VCaP (cell line): ENCODE measurements around the gene SYT1.
A peak's percentile ranks its signal among the peaks of the same experiment; 100 is the strongest.
"Not testable (repeated sequence)": the region's sequence is repeated elsewhere in the genome, so short reads cannot be mapped to it uniquely, and the experiment has no call there.

Source experiments
- H3K27ac ChIP-seq: fragments of 450-650 bp; 2 replicates; pipeline ENCODE4 v1.5.1; 2017
- TF ChIP-seq, protein P1 (sequence below): fragments of 450-650 bp; conservative IDR thresholded peaks from 2 replicates; pipeline ENCODE4 v1.5.1; 2017; ENCODE audit warnings: mild to moderate bottlenecking, moderate library complexity

The SYT1 gene

DNA sequence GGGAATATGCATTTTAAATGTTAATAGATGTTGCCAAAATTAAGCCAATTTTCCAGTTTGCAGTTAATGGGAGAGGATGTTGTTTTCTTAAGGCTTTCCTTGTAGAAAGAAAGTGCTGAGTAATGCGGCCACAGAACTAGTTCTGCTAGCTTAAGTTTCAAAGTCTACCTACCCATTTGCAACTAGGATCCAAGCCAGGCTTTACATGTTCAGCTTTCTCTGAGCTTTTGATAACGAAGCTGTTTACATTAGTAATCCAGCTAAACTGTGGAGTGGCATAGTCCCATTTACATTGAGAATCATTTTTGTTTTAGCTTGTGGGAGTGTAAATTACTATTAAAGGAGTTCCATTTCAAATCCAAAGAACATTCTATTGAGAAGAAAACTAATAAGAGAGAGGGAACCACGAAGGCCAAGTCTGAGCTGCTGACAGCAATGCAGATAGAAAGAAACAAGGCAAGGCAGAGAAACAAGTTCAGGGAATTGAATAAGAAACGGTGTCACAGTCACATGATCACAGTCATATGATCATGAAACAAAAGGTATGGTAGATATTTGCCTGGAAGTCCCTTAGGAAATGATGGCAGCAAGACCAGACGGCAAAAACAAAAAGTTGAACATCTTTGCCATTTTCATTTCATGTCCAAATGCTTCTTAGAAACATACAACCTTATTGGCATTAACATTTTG, 551.3 kb downstream of the SYT1 start:
- H3K27ac ChIP-seq = peak overlapping the region; percentile 71

DNA sequence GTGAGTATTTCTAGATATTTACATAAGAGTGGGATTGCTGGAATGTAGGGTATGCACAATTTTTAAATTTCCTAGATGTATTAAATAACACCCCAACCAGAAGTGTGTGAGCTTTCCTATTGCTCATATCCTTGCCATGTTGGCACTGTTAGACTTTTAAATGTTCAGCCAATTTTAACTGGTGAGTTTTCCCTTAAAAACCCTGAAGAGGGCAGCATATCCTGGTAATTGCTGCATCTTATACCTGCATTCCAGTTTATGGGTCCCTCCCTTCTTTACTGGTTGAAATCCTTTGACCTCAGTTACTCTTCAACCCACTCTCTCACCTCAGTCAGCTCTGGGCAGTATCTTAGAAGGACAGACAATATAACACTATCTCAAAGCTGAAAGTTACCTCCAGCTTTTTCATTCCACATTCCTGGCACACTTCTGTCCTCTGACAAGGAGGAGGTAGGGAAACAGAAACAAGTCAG, 555.6 kb downstream of the SYT1 start:
- TF ChIP-seq, protein P1, sequence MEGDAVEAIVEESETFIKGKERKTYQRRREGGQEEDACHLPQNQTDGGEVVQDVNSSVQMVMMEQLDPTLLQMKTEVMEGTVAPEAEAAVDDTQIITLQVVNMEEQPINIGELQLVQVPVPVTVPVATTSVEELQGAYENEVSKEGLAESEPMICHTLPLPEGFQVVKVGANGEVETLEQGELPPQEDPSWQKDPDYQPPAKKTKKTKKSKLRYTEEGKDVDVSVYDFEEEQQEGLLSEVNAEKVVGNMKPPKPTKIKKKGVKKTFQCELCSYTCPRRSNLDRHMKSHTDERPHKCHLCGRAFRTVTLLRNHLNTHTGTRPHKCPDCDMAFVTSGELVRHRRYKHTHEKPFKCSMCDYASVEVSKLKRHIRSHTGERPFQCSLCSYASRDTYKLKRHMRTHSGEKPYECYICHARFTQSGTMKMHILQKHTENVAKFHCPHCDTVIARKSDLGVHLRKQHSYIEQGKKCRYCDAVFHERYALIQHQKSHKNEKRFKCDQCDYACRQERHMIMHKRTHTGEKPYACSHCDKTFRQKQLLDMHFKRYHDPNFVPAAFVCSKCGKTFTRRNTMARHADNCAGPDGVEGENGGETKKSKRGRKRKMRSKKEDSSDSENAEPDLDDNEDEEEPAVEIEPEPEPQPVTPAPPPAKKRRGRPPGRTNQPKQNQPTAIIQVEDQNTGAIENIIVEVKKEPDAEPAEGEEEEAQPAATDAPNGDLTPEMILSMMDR = peak; percentile 80
- no peak overlapping the region for H3K27ac ChIP-seq

More for the DNA sequence above, 551.3 kb downstream of the SYT1 start:
- TF ChIP-seq, protein P1 = no peak

DNA sequence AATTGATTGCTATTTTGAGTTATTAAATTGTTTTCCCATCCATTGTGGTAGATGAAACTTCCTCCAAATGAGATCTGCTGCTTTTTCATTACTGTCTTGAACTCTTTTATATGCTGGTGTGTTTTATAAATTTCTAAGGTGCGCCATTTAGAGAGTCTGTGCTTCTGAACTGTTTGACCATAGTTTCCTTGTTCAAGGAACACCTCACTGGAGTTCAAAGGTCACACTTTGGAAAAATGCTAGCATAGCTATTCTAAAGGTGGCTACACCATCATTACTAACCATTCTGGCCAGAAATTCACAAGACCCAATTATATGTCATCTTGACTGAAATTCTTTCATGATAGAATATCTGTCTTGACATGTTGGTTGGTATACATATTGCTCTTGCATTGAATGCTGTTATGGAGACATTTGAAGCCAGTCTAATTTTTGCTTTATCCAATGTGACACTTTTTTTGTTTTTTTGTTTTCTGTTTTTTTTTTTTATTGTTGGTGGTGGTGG, 556.7 kb downstream of the SYT1 start:
- TF ChIP-seq, protein P1 = no peak
- H3K27ac ChIP-seq = no peak overlapping the region

DNA sequence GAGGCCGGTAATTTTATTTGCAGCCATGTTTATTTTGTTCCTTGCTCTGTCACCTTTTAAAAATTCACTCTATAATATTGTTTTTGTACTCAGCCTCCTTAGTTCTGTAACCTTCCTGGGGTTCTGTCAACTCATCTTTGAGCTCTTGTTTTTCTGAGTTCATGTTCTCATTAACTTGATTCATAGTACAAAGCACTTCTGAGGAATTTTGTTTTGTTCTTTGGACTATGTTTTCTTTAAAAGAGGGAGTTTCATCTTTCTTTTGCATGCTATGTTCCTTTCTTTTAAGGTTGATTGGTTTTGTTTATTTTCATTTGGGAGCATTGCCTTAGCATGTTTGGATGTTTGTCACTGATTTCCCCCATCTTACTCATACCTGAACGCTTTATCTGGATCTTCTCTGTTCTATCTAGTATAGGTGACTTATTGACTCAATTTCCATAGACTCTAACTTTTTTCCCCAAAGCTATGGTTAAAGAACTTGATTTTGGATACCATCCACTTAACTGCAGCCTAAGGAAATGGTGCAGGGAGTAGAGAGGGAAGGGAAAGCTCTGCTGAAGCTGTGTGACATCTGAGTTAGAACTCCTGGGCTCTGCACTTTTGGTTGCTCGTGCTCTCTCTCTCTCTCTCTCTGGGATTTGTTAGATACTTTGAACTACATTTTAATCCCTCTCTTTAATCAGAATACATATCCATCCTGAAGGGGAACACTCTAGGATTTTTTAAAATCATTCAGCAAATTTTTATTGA, 557.7 kb downstream of the SYT1 start:
- TF ChIP-seq, protein P1 = no peak
- H3K27ac ChIP-seq = no peak overlapping the region

DNA sequence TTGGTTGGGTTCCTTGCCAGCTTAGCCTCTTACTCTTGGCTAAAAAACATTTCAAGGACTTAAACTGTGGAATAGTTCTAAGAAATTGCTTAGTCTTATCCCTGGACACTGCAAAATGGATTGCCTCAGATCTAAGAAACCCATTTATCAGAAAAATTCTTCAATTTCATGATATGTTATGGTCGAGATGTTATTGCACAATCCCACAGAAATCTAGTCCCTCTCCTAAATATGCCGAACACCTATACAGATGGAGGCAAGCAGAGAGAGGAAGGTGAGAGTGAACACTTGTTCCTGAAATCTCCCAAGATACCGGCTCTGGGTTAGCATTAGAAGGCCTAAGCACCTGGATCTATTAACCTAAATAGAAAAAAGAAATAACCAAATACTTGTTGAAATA, 559.0 kb downstream of the SYT1 start:
- TF ChIP-seq, protein P1 = no peak
- no peak overlapping the region for H3K27ac ChIP-seq

DNA sequence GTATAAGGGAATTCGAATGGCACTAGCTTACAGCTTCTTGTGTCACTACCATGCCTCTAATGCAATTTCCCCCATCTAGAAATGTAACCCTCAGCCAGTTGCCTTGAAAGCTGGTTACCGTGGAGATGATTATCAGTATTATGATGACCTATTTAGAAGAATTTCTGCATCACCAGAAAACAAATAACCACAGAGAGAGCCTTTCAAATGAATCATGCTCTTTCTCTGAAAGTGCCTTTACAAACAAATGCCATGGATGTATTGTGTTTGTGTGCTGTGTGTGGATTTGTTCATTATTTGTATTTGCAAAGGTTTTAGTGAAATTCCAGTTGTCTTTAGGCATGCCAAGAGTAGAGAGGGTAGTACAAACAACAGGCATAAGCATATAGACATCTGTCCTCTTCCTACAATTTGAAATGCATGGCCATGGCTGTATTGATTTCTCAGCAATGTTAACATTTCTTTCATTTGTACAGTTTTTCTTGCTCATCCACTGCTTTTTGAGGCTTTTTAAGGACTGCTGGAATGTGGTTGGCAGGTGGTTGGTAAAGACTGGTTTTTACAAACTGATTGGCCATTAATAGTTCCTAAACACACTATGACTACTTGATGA, 559.6 kb downstream of the SYT1 start:
- TF ChIP-seq, protein P1 = no peak
- H3K27ac ChIP-seq = no peak overlapping the region

DNA sequence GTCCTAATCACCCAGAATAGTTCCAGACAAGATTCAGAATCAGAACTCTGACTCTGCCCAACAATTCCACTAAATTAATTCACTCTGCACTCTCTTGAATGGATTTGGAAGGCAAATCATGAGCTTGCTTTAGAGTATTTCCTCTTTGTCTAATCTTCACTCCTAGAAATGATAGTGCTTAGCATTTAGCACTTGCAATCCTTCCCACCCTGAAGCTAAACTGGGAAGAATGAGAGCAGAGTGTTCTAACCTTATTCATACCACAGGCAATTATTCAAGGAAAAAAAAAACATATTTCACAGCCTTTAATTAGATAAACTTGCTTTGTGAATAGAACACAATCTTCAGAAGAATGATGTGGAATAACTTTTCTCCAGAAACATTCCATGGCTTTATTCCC, 561.5 kb downstream of the SYT1 start:
- TF ChIP-seq, protein P1 = no peak

DNA sequence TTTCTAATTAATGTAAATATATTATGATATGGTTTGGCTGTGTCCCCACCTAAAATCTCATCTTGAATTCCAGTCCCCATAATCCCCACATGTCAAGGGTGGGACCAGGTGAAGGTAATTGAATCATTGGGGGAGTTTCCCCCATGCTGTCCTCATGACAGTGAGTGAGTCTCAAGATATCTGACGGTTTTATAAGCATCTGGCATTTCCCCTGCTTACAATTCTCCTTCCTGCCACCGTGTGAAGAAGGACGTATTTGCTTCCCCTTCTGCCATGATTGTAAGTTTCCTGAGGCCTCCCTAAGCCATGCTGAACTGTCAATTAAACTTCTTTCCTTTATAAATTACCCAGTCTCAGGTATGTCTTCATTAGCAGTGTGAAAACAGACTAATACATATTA, 562.2 kb downstream of the SYT1 start:
- H3K27ac ChIP-seq = not testable (repeated sequence)

More for the DNA sequence above, 561.5 kb downstream of the SYT1 start:
- H3K27ac ChIP-seq = no peak overlapping the region
